Neural progenitor cell (in vitro differentiated cells): Measurements from ENCODE around the gene MKS1. TPM values are rescaled to one million over a fixed set of nuclear protein-coding genes. Genes with fewer than 3 reads are reported as not detected.

Experiments used
- DNase-seq: peaks from one replicate; pipeline ENCODE4 v3.0.0-alpha.2; 2016; ENCODE audit warnings: low spot score
- H2AFZ ChIP-seq: fragments of 200-600 bp; sonication (generic); replicated peaks from 2 replicates; pipeline ENCODE4 v1.6.1; 2016; ENCODE audit warnings: antibody characterized with exemption
- H3F3A ChIP-seq: fragments of 200-600 bp; sonication (generic); 2 replicates; pipeline ENCODE4 v1.6.1; 2016; ENCODE audit warnings: antibody characterized with exemption, low read depth
- H3K27ac ChIP-seq: fragments of 200-600 bp; sonication (generic); 2 replicates; pipeline ENCODE4 v1.5.1; 2016; ENCODE audit warnings: mild to moderate bottlenecking
- H3K27me3 ChIP-seq: fragments of 200-600 bp; sonication (generic); 2 replicates; pipeline ENCODE4 v1.6.1; 2016; ENCODE audit warnings: mild to moderate bottlenecking, moderate library complexity
- H3K36me3 ChIP-seq: fragments of 200-600 bp; sonication (generic); 2 replicates; pipeline ENCODE4 v1.5.1; 2016
- H3K4me1 ChIP-seq: fragments of 200-600 bp; sonication (generic); 2 replicates; pipeline ENCODE4 v1.6.1; 2016; ENCODE audit warnings: mixed run types
- H3K4me2 ChIP-seq: fragments of 200-600 bp; sonication (generic); 2 replicates; pipeline ENCODE4 v1.6.1; 2016
- H3K4me3 ChIP-seq: fragments of 200-600 bp; sonication (generic); 2 replicates; pipeline ENCODE4 v1.5.1; 2016
- H3K79me2 ChIP-seq: fragments of 200-600 bp; sonication (generic); 2 replicates; pipeline ENCODE4 v1.6.1; 2016; ENCODE audit warnings: low read depth
- H3K9ac ChIP-seq: fragments of 200-600 bp; sonication (generic); 2 replicates; pipeline ENCODE4 v1.6.1; 2016
- H3K9me3 ChIP-seq: fragments of 200-600 bp; sonication (generic); 2 replicates; pipeline ENCODE4 v1.5.1; 2016; ENCODE audit warnings: low read depth
- H4K20me1 ChIP-seq: fragments of 200-600 bp; sonication (generic); 2 replicates; pipeline ENCODE4 v1.6.1; 2016; ENCODE audit warnings: low read depth
- H3K27ac Mint-ChIP-seq: 3 replicates; pipeline ENCODE4 v1.8.0; 2021; ENCODE audit warnings: mixed read lengths
- H3K27me3 Mint-ChIP-seq: 2 replicates; pipeline ENCODE4 v1.8.0; 2022; ENCODE audit warnings: low read depth, mild to moderate bottlenecking, inconsistent platforms, moderate library complexity, mixed read lengths; ENCODE audit not compliant: insufficient read depth
- H3K36me3 Mint-ChIP-seq: 3 replicates; pipeline ENCODE4 v1.8.0; 2021; ENCODE audit warnings: mixed read lengths
- H3K4me1 Mint-ChIP-seq: 3 replicates; pipeline ENCODE4 v1.8.0; 2021; ENCODE audit warnings: mixed read lengths
- H3K4me3 Mint-ChIP-seq: 3 replicates; pipeline ENCODE4 v1.8.0; 2021; ENCODE audit warnings: mild to moderate bottlenecking, moderate library complexity, mixed read lengths
- H3K9me3 Mint-ChIP-seq: 3 replicates; pipeline ENCODE4 v1.8.0; 2020; ENCODE audit warnings: mixed read lengths
- EZH2 ChIP-seq: fragments of 200-600 bp; sonication (generic); IDR thresholded peaks from 2 replicates; pipeline ENCODE4 v1.6.1; 2017; ENCODE audit warnings: antibody characterized with exemption, mild to moderate bottlenecking, moderate library complexity
- EZH2phosphoT487 ChIP-seq: fragments of 200-600 bp; sonication (generic); IDR thresholded peaks from 2 replicates; pipeline ENCODE4 v1.6.1; 2017; ENCODE audit warnings: antibody characterized with exemption
- total RNA-seq: library from RNA; depleted of rRNA; stranded (reverse); fragments of >200 nt; gene quantifications from 2 replicates; pipeline ENCODE4 v1.2.3, GENCODE V29; 2015; ENCODE audit warnings: low replicate concordance
- TF ChIP-seq, protein P1 (sequence below): fragments of 200-600 bp; sonication (generic); IDR thresholded peaks from 2 replicates; pipeline ENCODE4 v1.5.1; 2017; ENCODE audit warnings: antibody characterized with exemption, mild to moderate bottlenecking

Gene MKS1
- total RNA-seq, 1 donor from 2014 or later = 25.8 TPM

DNA sequence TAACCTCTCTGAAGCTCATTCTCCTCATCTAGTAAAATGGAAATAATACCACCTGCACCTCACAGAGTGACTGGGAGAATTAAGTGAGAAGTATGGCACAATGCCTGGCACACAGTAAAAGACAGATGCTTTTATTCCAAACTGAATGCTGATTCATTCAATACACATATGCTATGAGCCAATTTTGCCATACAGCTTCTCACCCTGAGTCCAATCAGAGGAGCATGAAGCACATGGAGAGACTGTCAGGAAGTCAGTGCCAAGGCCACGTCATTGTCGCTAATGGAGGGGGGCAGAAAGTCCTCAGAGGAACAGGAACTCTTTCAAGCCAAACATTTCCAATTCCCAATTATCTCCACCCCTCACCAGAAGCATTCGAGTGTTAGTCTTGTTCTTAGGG is 11.6 kb downstream of the MKS1 start:
- no peaks in the 10 kb centered on the region for H3K27me3 Mint-ChIP-seq
- no peak overlapping the region for H3K27ac Mint-ChIP-seq
- Histone ChIP-seq H4K20me1 (no peaks in the 10 kb centered on the region), H3K9ac (no peak overlapping the region), H3K27me3 (no peaks in the 10 kb centered on the region), H3K9me3 (no peaks in the 10 kb centered on the region), H3K4me2 (no peak overlapping the region), H3K27ac (no peak overlapping the region), H3K4me3 (no peak overlapping the region), H3K4me1 (no peaks in the 10 kb centered on the region), H3F3A (no peaks in the 10 kb centered on the region), H2AFZ (no peak overlapping the region), H3K36me3 (no peaks in the 10 kb centered on the region), H3K79me2 (no peaks in the 10 kb centered on the region)
- H3K36me3 Mint-ChIP-seq = peaks cover 29% of the 10 kb centered on the region
- no peaks in the 10 kb centered on the region for H3K9me3 Mint-ChIP-seq
- H3K4me1 Mint-ChIP-seq = peaks cover 4% of the 10 kb centered on the region
- no peak for DNase-seq
- TF ChIP-seq, protein P1, sequence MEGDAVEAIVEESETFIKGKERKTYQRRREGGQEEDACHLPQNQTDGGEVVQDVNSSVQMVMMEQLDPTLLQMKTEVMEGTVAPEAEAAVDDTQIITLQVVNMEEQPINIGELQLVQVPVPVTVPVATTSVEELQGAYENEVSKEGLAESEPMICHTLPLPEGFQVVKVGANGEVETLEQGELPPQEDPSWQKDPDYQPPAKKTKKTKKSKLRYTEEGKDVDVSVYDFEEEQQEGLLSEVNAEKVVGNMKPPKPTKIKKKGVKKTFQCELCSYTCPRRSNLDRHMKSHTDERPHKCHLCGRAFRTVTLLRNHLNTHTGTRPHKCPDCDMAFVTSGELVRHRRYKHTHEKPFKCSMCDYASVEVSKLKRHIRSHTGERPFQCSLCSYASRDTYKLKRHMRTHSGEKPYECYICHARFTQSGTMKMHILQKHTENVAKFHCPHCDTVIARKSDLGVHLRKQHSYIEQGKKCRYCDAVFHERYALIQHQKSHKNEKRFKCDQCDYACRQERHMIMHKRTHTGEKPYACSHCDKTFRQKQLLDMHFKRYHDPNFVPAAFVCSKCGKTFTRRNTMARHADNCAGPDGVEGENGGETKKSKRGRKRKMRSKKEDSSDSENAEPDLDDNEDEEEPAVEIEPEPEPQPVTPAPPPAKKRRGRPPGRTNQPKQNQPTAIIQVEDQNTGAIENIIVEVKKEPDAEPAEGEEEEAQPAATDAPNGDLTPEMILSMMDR = no peak
- TF ChIP-seq EZH2phosphoT487 (no peak), EZH2 (no peak)
- H3K4me3 Mint-ChIP-seq = no peak overlapping the region

DNA sequence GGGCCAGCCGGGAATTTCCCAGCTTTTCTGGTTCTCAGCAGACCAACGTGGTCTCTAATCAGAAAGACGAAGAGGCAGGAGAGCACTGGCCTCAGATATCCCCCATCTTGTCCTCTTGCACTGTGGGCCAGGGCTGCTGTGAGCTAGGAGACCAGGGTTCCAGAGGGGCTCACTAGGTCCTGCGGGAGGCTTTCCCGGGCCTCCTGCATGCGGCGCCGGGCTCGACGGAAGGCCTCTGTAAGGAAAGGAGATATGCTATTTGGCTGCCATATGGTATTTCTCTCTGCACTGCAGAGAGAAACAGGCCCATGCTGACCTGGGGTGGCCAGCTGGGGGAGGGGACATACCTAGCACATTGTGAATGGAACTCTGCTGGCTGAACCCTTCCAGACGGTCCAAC is 13.1 kb downstream of the MKS1 start:
- Histone ChIP-seq H3F3A (no peaks in the 10 kb centered on the region), H3K27me3 (no peaks in the 10 kb centered on the region), H2AFZ (no peak overlapping the region), H3K36me3 (no peaks in the 10 kb centered on the region), H3K4me2 (no peak overlapping the region), H3K9me3 (no peaks in the 10 kb centered on the region), H3K4me1 (no peaks in the 10 kb centered on the region), H3K9ac (no peak overlapping the region), H3K27ac (no peak overlapping the region), H4K20me1 (no peaks in the 10 kb centered on the region), H3K79me2 (no peaks in the 10 kb centered on the region), H3K4me3 (no peak overlapping the region)
- H3K9me3 Mint-ChIP-seq = no peaks in the 10 kb centered on the region
- no peak for TF ChIP-seq EZH2phosphoT487
- TF ChIP-seq, protein P1 = no peak
- TF ChIP-seq EZH2 = no peak
- peaks cover 21% of the 10 kb centered on the region for H3K36me3 Mint-ChIP-seq
- H3K4me1 Mint-ChIP-seq = peaks cover 4% of the 10 kb centered on the region
- H3K4me3 Mint-ChIP-seq = no peak overlapping the region
- H3K27me3 Mint-ChIP-seq = peaks cover 2% of the 10 kb centered on the region
- DNase-seq = no peak
- no peak overlapping the region for H3K27ac Mint-ChIP-seq

DNA sequence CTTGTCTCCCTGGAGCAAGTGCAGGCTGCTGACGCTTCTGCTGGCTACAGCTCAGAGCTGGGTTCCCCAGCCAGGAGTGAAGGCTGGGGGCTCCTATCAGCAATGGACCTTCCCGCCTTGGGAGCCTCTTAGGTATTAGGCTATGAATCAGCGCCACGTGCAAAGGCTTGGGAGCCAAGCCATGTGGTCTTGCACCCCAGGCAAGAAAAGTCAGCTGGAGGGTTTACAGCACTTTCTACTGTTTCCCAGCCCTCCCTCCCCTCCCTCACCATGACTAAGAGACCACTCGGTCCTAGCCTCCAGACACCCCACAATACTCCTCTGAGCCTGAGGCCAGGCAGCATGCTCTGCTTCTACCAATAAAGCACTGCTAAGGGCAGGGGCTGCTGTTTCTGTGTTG is 14.3 kb downstream of the MKS1 start:
- H3K9me3 Mint-ChIP-seq = no peaks in the 10 kb centered on the region
- H3K4me2 ChIP-seq = no peak overlapping the region
- H2AFZ ChIP-seq = no peak overlapping the region
- peaks cover 3% of the 10 kb centered on the region for H3K27me3 Mint-ChIP-seq
- H3K27ac ChIP-seq = no peak overlapping the region
- H3K27me3 ChIP-seq = no peaks in the 10 kb centered on the region
- H3K36me3 Mint-ChIP-seq = peaks cover 13% of the 10 kb centered on the region
- H3F3A ChIP-seq = no peaks in the 10 kb centered on the region
- H3K27ac Mint-ChIP-seq = no peak overlapping the region
- no peak overlapping the region for H3K4me3 ChIP-seq
- TF ChIP-seq, protein P1 = no peak
- TF ChIP-seq EZH2phosphoT487 (no peak), EZH2 (no peak)
- no peaks in the 10 kb centered on the region for H3K4me1 ChIP-seq
- no peaks in the 10 kb centered on the region for H3K9me3 ChIP-seq
- H3K79me2 ChIP-seq = no peaks in the 10 kb centered on the region
- DNase-seq = no peak
- no peaks in the 10 kb centered on the region for H3K36me3 ChIP-seq
- H4K20me1 ChIP-seq = no peaks in the 10 kb centered on the region
- H3K4me1 Mint-ChIP-seq = peaks cover 4% of the 10 kb centered on the region
- no peak overlapping the region for H3K4me3 Mint-ChIP-seq
- H3K9ac ChIP-seq = no peak overlapping the region
